Heart left ventricle (tissue), 13 donors: Measurements from ENCODE around the gene MYO5C.

Experiments used
- CTCF ChIP-seq, 12 donors: fragments of 200-600 bp; sonication (generic) in 4 of 12; IDR thresholded peaks; one replicate each; pipeline versions ENCODE4 v1.5.0 to v1.8.0; 2018 to 2022; ENCODE audit warnings: antibody characterized with exemption in 12 of 12, mild to moderate bottlenecking in 5 of 12
- POLR2A ChIP-seq, 2 donors: fragments of 450-650 bp; IDR thresholded peaks; one replicate each; pipeline ENCODE4 v1.6.1; 2017; ENCODE audit warnings: antibody characterized with exemption in 2 of 2, mild to moderate bottlenecking in 2 of 2, moderate library complexity in 2 of 2
- donor health status: ischemic (EF 13 %, LVEDD 7.1; RV severe dilation, severe dysfunction).
- donor health status: DM: no; HTN: yes; CAD: no.
- donor health status: DM: no; HTN: no; CAD: no.
- donor health status: ischemic (EF 25% LVEDD 6.9; RV normal size, moderate dysfunction).
- donor health status: ischemic (EF 25% LVEDD 5.7; RV mildly dilated, moderate dysfunction).
- donor health status: ischemic (EF 35%, LVEDD 5.7; RV mildly dilated, moderate dysfunction).
- donor health status: nonischemic (EF 11% LVEDD 7.7; RV severe dilation, severe dysfunction).
- donor health status: DM: yes; HTN: yes; CAD: no.
- donor health status: PGD.
- donor health status: ischemic (EF 29% LVEDD 5.4; RV normal size, mild dysfunction).
- donor health status: nonischemic (EF 23%, LVEDD 6.1; RV moderate dilation, normal function).

- TF ChIP-seq POLR2A (IDR thresholded peaks at IDR 0.05) (no peak), CTCF (IDR thresholded peaks at IDR 0.05) (no peak)
Observed at GRCh38 chr15:52306270-52306669, 10.7 kb upstream of the MYO5C start.
